Right atrium auricular region (tissue), 2 donors: ENCODE measurements around the gene PTER. TPM values are rescaled to one million over a fixed set of nuclear protein-coding genes. Genes with fewer than 3 reads are reported as not detected.

Source experiments
- DNase-seq: peaks from one replicate; pipeline ENCODE4 v3.0.0-alpha.2; 2019; ENCODE audit warnings: low spot score
- H3K27ac ChIP-seq, 2 donors: fragments of 200-600 bp; sonication (generic); 1 replicate in 1 of 2; 2 replicates in 1 of 2; pipeline ENCODE4 v1.5.1; 2016 to 2019
- H3K27me3 ChIP-seq, 2 donors: fragments of 200-600 bp; sonication (generic); one replicate each; pipeline versions ENCODE4 v1.5.1 to v1.6.0; 2017 to 2019
- H3K36me3 ChIP-seq: fragments of 200-600 bp; sonication (generic); one replicate; pipeline ENCODE4 v1.5.1; 2016
- H3K4me1 ChIP-seq, 2 donors: fragments of 200-600 bp; sonication (generic); one replicate each; pipeline versions ENCODE4 v1.5.1 to v1.6.0; 2017 to 2019
- H3K4me3 ChIP-seq, 2 donors: fragments of 200-600 bp; sonication (generic); 1 replicate in 1 of 2; 2 replicates in 1 of 2; pipeline ENCODE4 v1.5.1; 2017 to 2019; ENCODE audit warnings: mild to moderate bottlenecking in 1 of 2, moderate library complexity in 1 of 2
- H3K9me3 ChIP-seq, 2 donors: fragments of 200-600 bp; sonication (generic); one replicate each; pipeline ENCODE4 v1.5.1; 2019
- CTCF ChIP-seq, 2 donors: fragments of 200-600 bp; sonication (generic); IDR thresholded peaks; one replicate each; pipeline ENCODE4 v1.5.1; 2019; ENCODE audit warnings: antibody characterized with exemption in 2 of 2
- total RNA-seq, 2 donors: library from RNA; depleted of rRNA; stranded (reverse); fragments of >200 nt; gene quantifications; one replicate each; pipeline ENCODE4 v1.1.0, GENCODE V29; 2016

Gene PTER
- total RNA-seq, 2 donors from 2014 or later, result 7.5 to 15.2 TPM

- H3K4me3 ChIP-seq, result no peak overlapping the region
- no peak for TF ChIP-seq CTCF (IDR thresholded peaks at IDR 0.05)
- H3K36me3 ChIP-seq, result no peaks in the 10 kb centered on the region
- H3K27ac ChIP-seq, result no peak overlapping the region
- no peak for DNase-seq
- no peaks in the 10 kb centered on the region for H3K27me3 ChIP-seq
- H3K4me1 ChIP-seq, result no peaks in the 10 kb centered on the region
- no peaks in the 10 kb centered on the region for H3K9me3 ChIP-seq
Measured at GRCh38 chr10:16547973-16548372, 111.2 kb downstream of the PTER start.

- DNase-seq, result no peak
- no peak overlapping the region for H3K27ac ChIP-seq
- no peaks in the 10 kb centered on the region for H3K27me3 ChIP-seq
- no peak for TF ChIP-seq CTCF (IDR thresholded peaks at IDR 0.05)
- H3K4me1 ChIP-seq, result no peaks in the 10 kb centered on the region
- H3K4me3 ChIP-seq, result no peak overlapping the region
- H3K9me3 ChIP-seq, result peaks cover 0 to 17% of the 10 kb centered on the region in 2 donors
- no peaks in the 10 kb centered on the region for H3K36me3 ChIP-seq
Measured at GRCh38 chr10:16559236-16559773, 122.5 kb downstream of the PTER start.

GRCh38 chr10:16562891-16563290, 126.1 kb downstream of the PTER start:
- Histone ChIP-seq H3K36me3 (no peaks in the 10 kb centered on the region), H3K27ac (no peak overlapping the region), H3K4me3 (no peak overlapping the region), H3K27me3 (no peaks in the 10 kb centered on the region), H3K4me1 (peaks cover 0 to 5% of the 10 kb centered on the region in 2 donors), H3K9me3 (peaks cover 0 to 12% of the 10 kb centered on the region in 2 donors)
- DNase-seq, result no peak
- no peak for TF ChIP-seq CTCF (IDR thresholded peaks at IDR 0.05)

Other genes starting within 250 kb of the PTER start
- not detected for gene C1QL3, start 84.9 kb downstream of the PTER start, total RNA-seq